ENCODE data around the gene ANO9.

Gene ANO9

DNA sequence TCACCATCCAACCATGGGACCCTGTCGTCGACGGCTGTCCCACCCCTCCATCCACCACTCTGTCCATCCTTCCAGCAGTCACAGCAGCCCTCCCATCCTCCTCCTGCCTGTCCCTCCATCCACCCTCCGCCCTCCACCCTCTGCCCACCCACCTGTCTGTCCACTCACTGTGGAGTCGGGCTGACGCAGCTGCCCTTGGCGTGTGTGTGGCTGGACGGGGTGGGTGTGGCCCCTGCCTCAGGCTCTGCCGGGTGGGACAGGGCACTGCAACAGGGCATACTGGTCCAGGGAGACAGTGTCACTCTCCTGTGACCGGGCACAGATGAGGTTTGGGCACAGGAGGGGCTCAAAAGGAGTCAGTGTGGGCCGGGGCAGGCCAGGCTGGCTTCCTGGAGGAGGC, 45.9 kb downstream of the ANO9 start:
- TF ChIP-seq CTCF (IDR thresholded peaks at IDR 0.05; ENCODE audit: borderline replicate concordance, insufficient read depth, low read depth, low read length), result no peak
- H3K4me3 ChIP-seq (ENCODE audit: low read depth, low read length), result no peak overlapping the region

- no peak overlapping the region for H3K4me3 ChIP-seq (ENCODE audit: low read depth, low read length)
- no peak for TF ChIP-seq CTCF (IDR thresholded peaks at IDR 0.05; ENCODE audit: borderline replicate concordance, insufficient read depth, low read depth, low read length)
Measured at GRCh38 chr11:394858-395655, 46.8 kb downstream of the ANO9 start.

DNA sequence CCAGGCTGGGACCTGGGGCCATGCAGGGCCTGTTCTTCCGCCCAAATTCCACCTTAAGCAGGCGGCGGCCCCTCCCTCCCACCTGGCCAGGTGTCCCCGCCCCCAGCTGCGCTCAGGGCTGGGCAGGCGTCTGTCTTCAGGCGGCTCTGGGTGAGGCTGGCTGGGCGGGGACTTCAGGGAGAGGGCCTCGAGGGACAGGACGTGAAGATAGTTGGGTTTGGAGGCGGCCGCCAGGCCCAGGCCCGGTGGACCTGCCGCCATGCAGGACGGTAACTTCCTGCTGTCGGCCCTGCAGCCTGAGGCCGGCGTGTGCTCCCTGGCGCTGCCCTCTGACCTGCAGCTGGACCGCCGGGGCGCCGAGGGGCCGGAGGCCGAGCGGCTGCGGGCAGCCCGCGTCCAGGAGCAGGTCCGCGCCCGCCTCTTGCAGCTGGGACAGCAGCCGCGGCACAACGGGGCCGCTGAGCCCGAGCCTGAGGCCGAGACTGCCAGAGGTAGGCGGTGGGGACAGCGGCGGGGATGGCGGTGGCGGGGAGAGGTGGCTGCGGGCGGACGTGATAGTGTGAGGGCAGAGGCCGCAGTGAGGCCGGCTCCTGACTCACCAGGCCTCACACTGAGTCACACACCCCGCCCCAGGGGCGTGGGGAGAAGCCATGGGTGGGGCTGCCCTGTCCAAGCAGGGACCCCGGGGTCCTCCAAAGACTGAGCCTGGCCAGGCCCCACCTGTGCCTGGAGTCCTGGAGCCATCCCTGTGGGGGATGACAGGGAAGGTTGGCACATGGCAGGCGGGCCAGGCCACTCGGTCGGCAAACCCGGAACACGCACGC, 47.6 kb downstream of the ANO9 start, which contains the start of gene PKP3:
PKP3 (plus strand) TSS at position 176 of the 824 bp plus-strand sequence; CDS start at position 260, 84 bp downstream.
- H3K4me3 ChIP-seq (ENCODE audit: low read depth, low read length), result no peak within 1 kb of the TSS
- no peak for TF ChIP-seq CTCF (IDR thresholded peaks at IDR 0.05; ENCODE audit: borderline replicate concordance, insufficient read depth, low read depth, low read length)

GRCh38 chr11:393219-394033, 48.4 kb downstream of the ANO9 start:
- no peak overlapping the region for H3K4me3 ChIP-seq (ENCODE audit: low read depth, low read length)
- TF ChIP-seq CTCF (IDR thresholded peaks at IDR 0.05; ENCODE audit: borderline replicate concordance, insufficient read depth, low read depth, low read length), result no peak

DNA sequence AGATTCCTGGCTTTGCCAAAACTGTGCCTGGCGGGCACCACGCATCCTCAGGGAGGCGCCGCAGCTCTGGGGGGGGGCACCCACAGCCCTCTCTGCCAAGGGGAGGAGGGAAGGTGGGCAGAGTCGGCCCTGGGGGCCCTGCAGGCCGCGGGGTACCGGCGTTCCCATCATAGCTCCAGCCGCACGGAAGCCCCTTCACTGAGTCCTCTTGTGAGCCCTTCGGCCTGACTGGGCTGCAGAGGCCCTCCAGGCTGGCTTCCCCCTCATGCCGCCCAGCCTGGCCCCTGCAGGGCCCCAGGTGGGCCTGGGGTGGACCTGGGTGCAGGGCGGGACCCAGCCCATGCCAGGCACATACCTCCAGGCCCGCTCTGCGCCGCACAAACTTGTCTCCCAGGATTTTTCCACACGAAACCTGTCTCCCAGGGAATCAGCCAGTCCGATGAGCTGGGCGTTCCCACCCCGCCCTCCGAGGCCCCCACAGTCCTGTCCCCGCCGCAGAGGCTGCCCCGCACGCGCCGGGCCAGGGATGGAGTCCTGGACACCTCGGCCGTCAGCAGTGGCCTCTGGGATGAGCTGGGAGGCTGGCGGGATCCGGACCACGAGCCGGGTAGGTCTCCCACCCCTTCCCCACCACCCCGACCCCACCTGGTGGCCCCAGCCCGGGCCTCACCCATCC, 49.6 kb downstream of the ANO9 start:
- no peak for TF ChIP-seq CTCF (IDR thresholded peaks at IDR 0.05; ENCODE audit: borderline replicate concordance, insufficient read depth, low read depth, low read length)
- no peak overlapping the region for H3K4me3 ChIP-seq (ENCODE audit: low read depth, low read length)

Measured in GM12875 (cell line).